Measurements from ENCODE around the gene PPP1R12C.

The PPP1R12C gene

GRCh38 chr19:55091126-55091910 lies 26.1 kb downstream of the PPP1R12C start:
- DNase-seq (ENCODE audit: low read depth in 1 of 2, low spot score in 1 of 2), result no peak

DNA sequence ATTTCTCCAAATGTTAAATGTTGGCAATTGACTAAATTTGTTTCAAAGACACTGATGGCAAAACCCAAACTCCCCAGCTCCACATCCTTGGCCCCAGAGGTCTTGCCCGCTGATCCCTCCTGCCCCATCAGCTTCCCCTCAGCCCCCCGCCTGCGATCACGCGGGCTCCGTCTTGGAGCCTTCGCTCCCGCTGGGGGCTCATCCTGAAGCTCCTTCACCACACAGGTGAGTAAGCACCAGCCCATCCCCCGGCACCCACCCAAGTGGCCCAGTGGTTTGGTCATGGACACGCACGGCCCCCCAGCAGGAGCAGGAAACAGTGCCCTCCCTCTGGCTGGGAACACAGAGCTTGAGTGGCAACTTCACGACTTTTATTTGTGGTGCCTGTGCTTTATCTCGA lies 26.9 kb downstream of the PPP1R12C start:
- DNase-seq (ENCODE audit: low read depth in 1 of 2, low spot score in 1 of 2), result no peak

DNA sequence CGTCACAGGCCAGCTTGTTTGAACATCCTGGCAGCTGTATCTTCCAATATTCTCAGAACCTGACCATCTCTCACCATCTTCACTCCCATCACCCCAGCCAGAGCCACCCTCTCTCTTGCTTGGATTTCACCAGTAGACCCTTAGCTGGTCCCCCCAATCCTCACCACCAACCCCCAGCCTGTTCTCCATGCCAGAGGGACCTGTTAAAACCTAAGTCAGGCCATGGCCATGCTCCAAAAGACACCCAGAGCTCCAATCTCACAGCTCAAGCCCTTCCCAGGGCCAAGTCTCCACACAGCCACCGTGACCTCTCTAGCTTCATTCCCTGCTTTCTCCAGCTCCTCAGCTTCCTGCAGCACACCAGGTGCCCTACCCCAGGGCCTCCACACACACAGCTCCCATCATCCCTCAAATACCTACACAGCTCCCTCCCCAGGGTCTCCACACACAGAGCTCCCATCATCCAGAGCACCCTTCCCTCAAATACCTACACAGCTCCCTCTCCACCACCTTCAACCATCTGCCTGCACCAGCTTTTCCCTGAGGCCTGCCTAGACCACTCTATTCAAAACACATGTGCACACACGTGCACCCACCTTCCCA lies 28.0 kb downstream of the PPP1R12C start:
- no peak for DNase-seq (ENCODE audit: low read depth in 1 of 2, low spot score in 1 of 2)

GRCh38 chr19:55088543-55089341 lies 28.7 kb downstream of the PPP1R12C start:
- DNase-seq (ENCODE audit: low read depth in 1 of 2, low spot score in 1 of 2), result peak; percentile 64 to 76

GRCh38 chr19:55088021-55088451 lies 29.4 kb downstream of the PPP1R12C start:
- DNase-seq (ENCODE audit: low read depth in 1 of 2, low spot score in 1 of 2), result no peak

GRCh38 chr19:55087542-55087901 lies 29.9 kb downstream of the PPP1R12C start:
- no peak for DNase-seq (ENCODE audit: low read depth in 1 of 2, low spot score in 1 of 2)

GRCh38 chr19:55086730-55087541 lies 30.5 kb downstream of the PPP1R12C start:
- DNase-seq (ENCODE audit: low read depth in 1 of 2, low spot score in 1 of 2), result peak in 1 of 2 donors; percentile 34

DNA sequence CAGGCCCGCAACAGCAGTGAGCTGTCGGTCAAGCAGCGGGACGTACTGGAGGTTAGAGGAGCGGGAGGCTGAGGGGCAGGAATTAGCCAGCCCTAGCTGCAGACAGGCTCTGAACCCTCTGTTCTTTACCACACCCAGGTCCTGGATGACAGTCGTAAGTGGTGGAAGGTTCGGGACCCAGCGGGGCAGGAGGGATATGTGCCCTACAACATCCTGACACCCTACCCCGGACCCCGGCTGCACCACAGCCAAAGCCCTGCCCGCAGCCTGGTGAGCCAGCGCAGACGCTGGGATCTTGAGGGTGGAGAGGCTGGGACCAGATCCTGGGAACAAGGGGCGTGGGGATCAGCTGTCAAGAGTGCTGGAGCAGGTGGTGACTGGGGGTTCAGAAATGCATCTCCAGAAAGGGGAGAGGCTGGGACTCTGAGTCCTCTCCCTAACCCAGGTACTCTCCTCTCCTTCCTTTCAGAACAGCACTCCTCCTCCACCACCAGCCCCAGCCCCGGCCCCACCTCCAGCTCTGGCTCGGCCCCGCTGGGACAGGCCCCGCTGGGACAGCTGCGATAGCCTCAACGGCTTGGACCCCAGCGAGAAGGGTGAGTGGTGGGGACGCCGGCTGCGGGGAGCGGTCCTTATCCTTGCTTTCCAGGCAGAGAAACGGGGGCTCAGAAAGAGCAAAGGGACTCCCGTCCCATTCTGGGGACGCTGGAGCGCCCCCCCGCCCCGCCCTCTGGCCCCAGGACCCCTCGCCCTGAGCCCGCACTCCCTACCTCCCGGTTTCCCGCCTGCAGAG lies 31.3 kb downstream of the PPP1R12C start:
- DNase-seq (ENCODE audit: low read depth in 1 of 2, low spot score in 1 of 2), result no peak

DNA sequence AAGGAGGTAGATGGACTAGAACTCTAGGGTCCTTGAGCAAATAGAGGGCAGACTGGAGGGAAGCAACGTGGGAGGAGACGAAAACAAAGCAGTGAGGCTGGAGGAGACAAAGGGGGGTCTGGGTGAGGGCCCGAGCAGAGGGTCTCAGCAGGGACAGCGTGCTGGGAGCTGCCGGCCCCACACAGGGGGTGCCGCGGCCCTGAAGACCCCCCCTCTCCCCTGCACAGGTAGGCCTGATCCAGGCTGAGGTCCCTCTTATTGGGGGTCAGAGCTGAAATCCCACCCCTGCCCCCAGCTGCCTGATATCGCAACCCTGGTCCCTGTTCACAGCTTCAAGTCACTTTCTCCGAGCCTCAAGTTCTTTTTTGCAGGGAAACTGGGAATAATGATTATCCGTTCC lies 33.0 kb downstream of the PPP1R12C start:
- DNase-seq (ENCODE audit: low read depth in 1 of 2, low spot score in 1 of 2), result no peak

DNA sequence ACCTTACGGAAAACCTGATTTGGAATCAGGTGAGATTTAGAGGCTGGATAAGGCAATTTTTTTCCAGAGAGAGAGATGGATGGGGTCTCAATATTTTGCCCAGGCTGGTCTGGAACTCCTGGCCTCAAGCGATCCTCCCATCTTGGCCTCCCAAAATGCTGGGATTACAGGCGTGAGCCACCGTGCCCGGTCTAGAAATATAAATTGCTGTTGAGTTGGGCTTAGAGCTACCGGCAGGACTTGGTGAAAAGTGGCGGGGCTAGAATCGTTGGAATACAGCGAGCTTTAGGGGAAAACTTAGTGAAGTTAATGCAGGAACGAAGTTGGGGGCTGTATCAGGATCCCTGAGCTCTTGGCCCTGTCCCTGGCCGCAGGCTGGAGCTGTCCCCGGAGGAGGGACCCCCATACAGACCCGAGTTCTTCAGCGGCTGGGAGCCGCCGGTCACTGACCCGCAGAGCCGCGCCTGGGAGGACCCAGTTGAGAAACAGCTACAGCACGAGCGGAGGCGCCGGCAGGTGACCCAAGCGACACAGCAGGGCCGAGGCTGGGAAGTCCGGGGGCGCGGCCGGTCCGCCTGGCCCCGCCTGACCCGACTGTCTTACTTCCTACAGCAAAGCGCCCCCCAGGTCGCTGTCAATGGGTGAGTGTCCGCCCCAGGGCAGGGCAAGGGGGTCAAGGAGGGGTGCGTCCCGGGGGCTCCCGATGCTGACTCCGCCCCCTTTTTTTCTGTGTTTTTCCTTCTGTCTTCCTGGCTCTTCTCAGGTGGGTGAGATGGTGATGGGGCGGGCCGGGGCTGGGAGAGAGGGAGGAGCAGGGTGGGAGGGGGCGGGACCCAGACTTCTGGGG lies 34.2 kb downstream of the PPP1R12C start:
- DNase-seq (ENCODE audit: low read depth in 1 of 2, low spot score in 1 of 2), result no peak

GRCh38 chr19:55082020-55082851 lies 35.2 kb downstream of the PPP1R12C start:
- DNase-seq (ENCODE audit: low read depth in 1 of 2, low spot score in 1 of 2), result peak in 1 of 2 donors; percentile 23

- DNase-seq (ENCODE audit: low read depth in 1 of 2, low spot score in 1 of 2), result no peak
Observed at GRCh38 chr19:55081770-55082019, 35.7 kb downstream of the PPP1R12C start.

DNA sequence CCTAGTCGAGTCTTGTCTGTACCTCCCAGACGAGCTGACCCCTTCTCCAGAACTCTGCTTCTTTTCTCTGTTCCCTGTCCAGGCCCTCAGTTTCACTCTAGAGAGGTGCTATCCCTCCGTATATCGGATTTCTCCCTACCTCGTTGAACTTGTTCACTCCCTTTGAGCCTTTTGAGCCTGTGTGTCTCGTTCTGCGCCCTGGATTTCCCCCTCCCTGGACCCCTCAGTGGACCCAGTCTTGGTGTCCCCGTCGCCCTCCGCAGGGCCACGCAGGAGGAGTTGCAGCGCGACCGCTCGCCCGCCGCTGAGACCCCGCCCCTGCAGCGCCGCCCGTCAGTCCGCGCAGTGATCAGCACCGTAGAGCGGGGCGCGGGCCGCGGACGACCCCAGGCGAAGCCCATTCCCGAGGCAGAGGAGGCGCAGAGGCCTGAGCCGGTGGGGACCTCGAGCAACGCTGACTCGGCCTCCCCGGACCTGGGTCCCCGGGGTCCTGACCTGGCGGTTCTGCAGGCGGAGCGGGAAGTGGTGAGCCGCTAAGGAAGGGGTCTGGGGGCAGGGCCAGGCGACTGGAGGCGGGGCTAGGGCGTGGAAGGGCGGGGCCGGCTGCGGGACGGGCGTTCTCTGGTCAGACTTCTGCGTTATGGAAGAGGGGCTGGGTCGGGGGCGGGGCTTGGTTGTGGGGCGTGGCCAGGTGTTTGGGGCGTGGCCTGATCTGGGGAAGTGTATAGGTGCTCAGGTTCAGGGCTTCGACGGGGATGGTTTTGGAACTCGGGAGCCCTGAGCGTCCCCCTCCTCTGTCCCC lies 36.3 kb downstream of the PPP1R12C start:
- DNase-seq (ENCODE audit: low read depth in 1 of 2, low spot score in 1 of 2), result peak; percentile 76 to 78

DNA sequence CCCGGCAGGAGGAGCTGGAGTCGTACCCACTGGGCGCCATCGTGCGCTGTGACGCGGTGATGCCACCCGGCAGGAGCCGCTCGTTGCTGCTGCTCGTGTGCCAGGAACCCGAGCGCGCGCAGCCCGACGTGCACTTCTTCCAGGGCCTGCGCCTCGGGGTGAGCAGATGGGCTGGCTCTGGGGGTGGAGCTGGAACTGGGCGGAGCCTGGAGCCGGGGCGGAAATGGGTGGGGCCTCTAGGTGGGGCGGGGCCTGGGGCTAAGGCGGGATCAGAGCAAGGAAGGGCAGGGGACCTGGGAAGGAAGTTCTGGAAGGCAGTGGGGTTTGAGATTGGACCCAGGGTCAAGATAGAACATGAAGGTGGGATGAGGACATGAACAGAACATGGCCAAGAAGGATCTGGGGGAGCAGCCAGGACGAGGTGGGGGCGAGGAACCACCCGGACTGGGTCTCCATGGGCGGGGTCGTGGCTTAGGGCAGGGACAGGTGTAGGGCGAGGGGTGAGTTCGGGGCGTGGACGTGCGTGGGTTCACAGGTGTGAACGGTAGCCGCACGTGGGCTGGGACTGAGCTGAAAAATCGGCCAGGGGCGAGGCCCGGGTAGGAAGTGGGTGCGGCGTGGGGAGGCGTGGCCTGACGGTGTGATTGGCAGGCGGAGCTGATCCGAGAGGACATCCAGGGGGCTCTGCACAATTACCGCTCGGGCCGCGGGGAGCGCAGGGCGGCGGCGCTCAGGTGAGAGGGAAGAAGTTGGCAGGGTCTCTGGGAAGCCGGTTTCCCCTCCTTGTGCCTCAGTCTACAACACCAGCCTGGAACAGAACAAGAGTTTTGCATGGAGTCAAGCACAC lies 37.1 kb downstream of the PPP1R12C start:
- peak in 1 of 2 donors; percentile 40 for DNase-seq (ENCODE audit: low read depth in 1 of 2, low spot score in 1 of 2)

DNA sequence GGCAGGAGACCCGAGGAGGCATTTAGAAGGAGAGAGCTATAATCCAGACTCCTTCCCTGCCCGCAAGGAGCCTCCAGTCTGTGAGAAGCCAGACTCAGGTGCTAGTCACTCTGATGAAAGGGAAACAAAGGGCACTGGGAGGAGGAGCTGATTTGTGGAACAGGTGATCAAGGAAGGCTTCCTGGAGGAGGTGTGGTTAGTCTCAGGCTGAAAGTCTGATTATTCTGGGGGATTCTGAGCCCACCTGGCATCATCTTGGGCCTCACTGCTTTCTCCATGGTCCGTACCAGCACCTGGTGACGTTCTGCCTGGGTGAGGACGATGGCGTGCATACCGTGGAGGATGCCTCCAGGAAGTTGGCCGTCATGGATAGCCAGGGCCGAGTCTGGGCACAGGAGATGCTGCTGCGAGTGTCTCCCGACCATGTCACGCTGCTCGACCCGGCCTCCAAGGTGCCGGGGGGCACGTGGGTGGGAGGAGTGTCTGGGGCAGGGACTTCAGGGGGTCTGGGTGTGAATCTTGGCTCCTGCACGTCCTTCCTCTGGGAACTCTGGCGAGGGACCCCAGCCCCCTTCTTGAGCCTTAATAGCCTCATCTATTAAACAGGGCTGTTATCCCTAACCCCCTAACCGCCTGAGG lies 37.9 kb downstream of the PPP1R12C start:
- no peak for DNase-seq (ENCODE audit: low read depth in 1 of 2, low spot score in 1 of 2)

DNA sequence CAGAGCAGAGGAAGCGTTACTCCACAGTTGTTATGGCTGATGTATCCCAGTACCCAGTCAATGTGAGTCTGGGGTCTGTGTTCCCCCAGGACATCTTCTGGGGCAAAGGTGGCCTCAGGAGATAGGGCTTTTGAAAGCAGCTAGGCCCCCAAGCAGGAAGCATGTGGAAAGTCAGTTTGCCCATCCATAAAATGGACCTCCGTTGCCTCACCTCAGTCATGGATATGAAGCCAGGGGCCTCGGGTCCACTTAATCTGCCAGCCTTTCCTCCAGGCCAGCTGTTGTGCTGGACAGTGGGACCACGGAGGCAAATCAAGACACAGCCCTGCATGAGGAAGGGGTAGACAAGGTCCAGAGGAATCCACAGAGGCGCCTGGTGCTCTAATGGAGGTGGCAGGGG lies 38.4 kb downstream of the PPP1R12C start:
- no peak for DNase-seq (ENCODE audit: low read depth in 1 of 2, low spot score in 1 of 2)

- DNase-seq (ENCODE audit: low read depth in 1 of 2, low spot score in 1 of 2), result no peak
Observed at GRCh38 chr19:55077106-55077505, 40.3 kb downstream of the PPP1R12C start.
